Stimulated activated CD8-positive, alpha-beta memory T cell treated with anti-CD3 and anti-CD28 coated beads, Interleukin-2, amount 100 ng/mL, for 48 hours (primary cell): ENCODE measurements around the gene ESRRB.

Experiments used
- DNase-seq, 2 donors: peaks; one replicate each; pipeline ENCODE4 v3.0.0-alpha.2; 2020; ENCODE audit warnings: low read depth in 2 of 2

The ESRRB gene

DNA sequence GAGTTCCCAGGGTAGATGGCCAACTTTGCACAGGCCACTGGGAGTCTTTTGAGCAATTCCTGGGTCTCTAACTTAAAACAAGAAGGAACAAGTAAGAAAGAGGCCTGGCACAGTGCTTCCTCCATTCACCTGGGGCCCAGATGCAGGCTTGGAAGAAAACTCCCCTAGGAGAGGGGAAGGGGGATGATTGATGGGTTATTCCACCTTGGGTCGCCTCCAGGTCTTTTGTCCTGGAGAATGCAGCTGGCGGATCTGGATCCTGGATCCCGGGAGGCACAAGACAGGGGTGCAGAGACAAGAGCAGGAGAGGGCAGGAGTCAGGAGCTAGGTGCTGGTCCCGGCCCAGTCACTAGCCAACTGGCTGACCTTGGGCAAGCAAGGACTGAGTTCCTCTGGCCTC, 74.5 kb downstream of the ESRRB start:
- DNase-seq, result no peak

GRCh38 chr14:76456200-76456599, 80.3 kb downstream of the ESRRB start:
- DNase-seq, result peak; percentile 12 to 23

DNA sequence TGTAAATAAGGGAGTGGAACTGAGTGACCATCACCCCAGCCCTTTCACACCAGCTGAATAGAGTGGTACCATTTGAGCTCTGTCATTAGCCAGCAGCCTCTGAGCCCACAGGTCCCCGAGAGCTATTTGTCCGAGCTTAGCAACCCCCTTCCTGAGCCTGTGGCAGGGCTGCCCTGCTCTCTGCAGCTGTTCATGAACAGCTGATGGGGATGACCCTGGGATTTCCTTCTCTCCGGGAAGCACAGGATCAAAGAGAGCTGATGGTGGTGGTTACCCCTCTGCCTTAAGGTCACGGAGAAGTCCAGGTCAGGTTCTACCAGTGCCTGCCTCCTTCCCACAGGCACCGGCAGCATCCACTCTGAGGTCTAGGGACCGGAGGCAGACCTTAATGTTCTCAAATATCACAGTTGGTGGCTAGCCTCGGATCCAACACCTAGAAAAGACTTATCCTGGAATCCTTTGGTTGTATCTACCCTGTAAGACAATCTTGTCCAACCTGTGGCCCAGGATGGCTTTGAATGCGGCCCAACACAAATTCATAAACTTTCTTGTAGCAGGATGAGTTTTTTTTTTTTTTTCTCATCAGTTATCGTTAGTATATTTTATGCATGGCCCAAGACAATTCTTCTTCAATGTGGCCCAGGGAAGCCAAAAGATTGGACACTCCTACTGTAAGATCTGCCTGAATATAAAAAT, 81.1 kb downstream of the ESRRB start:
- no peak for DNase-seq

DNA sequence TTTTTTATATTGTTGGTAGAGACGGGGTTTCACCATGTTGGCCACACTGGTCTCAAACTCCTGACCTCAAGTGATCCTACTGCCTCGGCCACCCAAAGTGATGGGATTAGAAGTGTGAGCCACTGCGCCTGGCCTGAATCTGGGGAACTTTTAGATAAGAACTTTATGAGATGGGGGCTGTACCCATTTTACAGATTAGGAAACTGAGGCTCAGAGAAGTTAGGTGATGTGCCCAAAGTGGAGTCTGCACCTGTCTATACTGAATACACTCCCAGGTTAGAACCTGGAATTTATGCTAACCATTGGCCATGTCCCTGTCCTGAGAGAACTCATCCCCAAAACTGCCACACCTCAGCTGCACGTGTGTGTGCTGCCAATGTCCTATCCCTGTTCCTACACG, 81.9 kb downstream of the ESRRB start:
- no peak for DNase-seq

- DNase-seq, result no peak
Observed at GRCh38 chr14:76461886-76462285, 85.9 kb downstream of the ESRRB start.

DNA sequence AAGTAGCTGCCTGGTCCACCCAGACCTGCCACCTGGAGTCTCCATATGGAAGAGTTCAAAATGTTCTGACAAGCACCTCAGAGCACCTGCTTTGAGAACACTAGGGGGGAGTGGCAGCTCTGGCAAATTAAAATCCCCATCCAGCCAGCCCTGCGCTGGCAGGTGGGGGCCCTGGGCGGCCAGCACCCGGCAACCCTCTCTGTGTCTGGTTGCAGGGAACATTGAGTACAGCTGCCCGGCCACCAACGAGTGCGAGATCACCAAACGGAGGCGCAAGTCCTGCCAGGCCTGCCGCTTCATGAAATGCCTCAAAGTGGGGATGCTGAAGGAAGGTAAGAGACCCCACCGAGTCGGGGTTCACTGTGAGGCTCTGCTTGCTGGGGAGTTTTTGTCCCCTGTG, 86.4 kb downstream of the ESRRB start:
- no peak for DNase-seq

DNA sequence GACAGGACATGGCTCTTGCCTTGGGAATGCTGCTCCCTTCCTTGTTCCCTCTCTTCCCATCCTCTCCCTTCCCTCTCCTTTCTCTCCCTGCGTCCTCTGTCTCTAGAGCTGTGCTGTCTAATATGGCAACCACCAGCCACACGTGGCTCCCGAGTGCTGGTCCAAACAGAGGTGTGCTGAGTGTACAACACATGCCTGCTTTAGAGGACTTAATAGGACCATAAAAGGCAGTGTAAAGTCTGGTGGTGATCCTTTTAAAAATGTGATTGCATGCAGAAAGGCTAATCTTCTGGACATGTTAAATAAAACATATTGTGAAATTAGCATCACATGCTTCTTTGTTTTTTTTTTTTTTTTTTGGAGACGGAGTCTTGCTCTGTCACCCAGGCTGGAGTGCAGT, 87.2 kb downstream of the ESRRB start:
- no peak for DNase-seq

DNA sequence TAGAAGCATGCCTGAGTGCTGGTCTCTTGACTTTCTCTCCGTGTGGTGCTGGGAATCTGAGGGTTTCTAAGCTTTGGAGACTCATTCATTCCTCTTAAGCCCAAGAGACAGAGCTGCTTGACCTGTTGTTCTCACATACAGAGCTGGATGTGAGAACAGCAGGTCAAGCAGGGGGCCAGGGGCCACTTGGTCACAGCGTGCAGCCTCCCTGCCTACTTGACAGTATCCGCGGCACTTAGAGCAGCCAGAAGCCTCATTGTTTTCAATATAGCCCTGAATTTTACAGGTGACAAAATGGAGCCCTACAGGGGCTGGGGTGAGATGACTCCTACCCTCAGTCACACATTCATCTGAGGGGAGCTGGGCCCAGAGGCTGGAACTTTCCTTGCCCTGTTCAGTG, 88.9 kb downstream of the ESRRB start:
- DNase-seq, result no peak

DNA sequence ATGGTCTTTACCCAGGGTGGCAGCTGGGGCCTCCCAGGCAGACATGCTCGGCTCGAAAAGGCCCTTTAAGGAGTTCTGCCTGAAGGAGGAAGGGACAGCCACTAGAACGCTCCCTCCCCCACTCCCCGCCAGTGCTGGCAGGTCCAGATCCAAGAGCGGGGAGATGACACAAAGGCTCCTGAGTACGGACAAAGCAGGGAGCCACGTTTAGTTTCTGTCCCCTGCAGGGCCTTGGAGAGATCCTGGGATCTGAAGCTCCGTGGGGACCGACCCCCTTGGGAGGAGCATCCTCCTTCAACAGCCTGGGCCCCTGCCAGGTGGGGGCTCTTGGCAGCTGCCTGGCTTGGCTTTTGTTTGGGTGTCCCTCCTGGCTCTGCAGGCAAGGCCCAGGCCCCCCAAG, 89.7 kb downstream of the ESRRB start:
- DNase-seq, result no peak

DNA sequence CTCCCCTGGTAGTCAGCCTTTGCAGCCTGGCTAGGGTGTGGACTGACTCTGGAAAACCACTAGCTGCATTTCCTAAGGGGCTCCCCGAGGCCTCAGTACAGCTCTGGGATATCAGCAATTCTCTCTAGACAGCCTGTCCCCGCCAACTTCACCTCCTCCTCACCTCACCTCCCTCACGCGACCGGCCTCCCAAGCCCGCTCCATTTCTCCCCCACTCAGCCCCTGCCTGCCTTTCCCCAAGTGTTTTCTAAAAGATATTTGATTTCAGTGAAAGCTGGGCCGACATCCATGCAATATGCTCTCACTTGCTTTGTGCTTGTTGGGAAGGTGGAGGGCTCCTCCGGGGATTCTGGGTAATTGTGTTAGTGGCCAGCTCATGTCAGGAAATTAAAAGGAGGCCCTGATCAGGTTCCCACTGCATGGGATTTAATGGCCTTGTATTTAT, 91.8 kb downstream of the ESRRB start:
- no peak for DNase-seq

- DNase-seq, result no peak
Observed at GRCh38 chr14:76472199-76472723, 96.3 kb downstream of the ESRRB start.

GRCh38 chr14:76473481-76474263, 97.7 kb downstream of the ESRRB start:
- DNase-seq, result no peak

- DNase-seq, result no peak
Observed at GRCh38 chr14:76480426-76480825, 104.5 kb downstream of the ESRRB start.

GRCh38 chr14:76484355-76484754, 108.4 kb downstream of the ESRRB start:
- no peak for DNase-seq

DNA sequence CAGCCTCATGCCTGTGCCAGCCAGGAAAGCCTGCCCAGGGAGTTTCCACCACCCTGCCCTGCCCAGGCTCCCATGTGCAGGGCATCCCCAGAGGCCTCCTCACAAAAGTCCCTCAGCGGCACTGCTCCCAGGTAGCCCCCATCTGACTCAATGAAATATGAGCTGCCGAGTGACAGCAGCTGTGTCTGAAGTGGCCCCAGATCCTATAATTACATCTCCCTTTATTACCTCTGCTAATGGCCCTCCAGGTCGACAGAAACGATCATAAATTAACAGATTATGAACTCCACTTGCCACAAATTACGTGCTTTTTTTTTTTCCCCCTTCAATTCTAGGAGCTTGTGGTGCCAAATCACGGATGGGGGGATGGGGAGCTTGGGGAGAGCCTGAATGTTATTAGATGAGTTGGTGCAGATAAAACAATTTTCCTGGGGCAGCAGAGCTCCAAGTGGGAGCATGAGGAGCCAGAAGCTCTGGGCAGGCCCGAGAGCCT, 110.4 kb downstream of the ESRRB start:
- no peak for DNase-seq

DNA sequence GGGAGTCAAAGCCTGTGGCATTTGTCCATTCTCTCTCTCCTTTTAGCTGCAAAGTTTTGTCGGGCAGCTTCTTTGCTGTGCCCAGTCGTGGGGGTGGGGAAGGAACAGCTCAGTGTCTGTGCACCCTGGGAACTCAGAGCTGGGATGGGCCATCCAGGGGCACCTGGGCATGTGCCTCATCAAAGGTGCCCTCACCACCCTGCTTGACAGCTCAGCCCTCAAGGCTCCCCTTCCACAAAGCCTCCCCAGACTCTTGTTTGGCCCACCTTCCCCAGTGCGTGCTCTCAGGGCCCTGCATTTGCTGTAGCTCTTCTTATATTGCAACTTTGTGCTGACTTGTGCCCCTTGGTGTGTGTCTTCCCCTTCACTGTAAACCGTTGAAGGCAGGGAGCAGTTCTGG, 112.6 kb downstream of the ESRRB start:
- DNase-seq, result no peak

DNA sequence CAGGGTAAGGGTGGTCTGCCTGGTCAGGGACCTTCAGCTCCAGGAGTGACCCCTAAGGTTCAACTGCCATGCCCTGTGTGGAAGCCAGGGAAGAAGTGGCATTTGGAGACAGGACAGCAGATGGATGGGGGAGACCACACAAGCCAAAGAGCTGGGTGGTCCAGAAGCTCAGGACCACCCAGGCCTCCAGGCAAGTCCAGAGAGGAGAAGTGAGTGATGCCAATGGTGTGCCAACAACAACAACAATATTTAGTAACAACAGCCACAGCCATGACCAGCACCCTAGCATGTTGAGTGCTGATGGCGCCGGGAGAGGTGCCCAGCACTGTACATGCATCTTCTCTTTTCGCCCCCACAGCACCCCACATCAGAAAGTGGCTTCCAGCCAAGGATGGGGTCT, 113.7 kb downstream of the ESRRB start:
- no peak for DNase-seq

DNA sequence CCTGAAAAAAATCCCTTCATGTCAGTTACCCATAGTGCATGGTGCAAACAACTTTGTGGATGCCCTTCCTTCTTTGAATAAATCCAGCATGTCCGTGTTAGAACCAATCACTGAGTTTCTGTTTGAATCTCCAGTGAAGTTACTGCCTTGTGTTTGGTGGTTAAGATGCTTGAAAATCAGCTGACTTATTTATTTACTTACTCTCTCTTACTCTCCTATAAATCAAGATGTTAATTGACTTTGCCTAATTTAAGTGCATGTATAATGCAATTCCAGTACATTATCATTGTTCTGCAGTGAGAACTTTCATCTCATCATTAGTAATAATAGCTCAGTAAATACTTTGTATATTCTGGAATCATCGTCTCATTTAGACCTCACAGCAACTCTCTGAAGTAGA, 114.2 kb downstream of the ESRRB start:
- DNase-seq, result no peak

GRCh38 chr14:76490735-76491134, 114.8 kb downstream of the ESRRB start:
- no peak for DNase-seq

- DNase-seq, result no peak
Observed at GRCh38 chr14:76491172-76491930, 115.4 kb downstream of the ESRRB start.

DNA sequence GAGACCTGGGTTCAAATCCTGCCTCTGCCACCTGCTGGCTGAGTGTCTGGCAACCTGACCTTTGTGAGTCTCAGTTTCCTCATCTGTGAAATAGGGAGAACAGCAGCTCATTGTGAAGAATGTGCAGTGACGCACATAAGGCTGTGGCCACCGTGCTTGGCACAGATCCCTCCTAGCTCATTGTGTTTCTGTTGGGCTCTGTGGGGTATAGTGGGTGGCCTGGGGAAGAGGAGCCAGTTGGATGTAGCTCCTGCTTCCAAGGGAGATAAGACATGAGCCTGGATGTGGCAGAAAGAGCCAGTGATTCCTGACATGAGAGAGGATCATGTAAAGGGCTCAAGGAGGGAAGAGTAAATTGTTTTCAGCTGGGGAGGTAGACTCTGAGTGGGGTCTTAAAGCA, 120.0 kb downstream of the ESRRB start:
- no peak for DNase-seq

GRCh38 chr14:76496595-76496994, 120.7 kb downstream of the ESRRB start:
- no peak for DNase-seq
